Vagina (tissue), 2 donors: ENCODE data around the gene KRT85.

Experiments
- POLR2A ChIP-seq, 2 donors: fragments of 450-650 bp; IDR thresholded peaks; one replicate each; pipeline ENCODE4 v1.6.1; 2017; ENCODE audit warnings: antibody characterized with exemption in 2 of 2, mild to moderate bottlenecking in 2 of 2, moderate library complexity in 2 of 2
- TF ChIP-seq, protein P1 (sequence below), 3 experiments: fragments of 450-650 bp in 2 of 3; fragments of 200-600 bp in 1 of 3; sonication (generic) in 1 of 3; IDR thresholded peaks; one replicate each; pipeline ENCODE4 v1.5.1; 2017 to 2019; ENCODE audit warnings: antibody characterized with exemption in 3 of 3, mild to moderate bottlenecking in 2 of 3, moderate library complexity in 2 of 3

DNA sequence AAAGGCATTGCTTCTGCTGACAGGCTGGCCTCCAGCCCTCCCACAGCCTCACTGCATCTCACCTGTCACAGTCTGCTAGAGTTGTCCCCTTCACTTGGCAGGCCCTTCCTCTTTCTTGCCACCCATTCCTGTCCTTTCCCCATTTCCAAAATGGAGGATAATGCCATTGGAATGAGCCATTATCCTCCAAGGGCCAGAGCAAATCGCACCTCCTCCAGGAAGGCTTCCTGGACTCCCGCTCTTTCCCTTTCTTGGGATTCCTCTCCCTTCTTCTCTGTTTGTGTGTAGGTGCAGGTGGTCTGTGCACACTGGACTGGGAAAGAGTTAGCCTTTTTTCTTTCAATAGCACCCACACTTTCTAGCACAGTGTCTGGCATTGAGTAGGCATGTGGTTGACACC is 35.1 kb upstream of the KRT85 start:
- TF ChIP-seq, protein P1, sequence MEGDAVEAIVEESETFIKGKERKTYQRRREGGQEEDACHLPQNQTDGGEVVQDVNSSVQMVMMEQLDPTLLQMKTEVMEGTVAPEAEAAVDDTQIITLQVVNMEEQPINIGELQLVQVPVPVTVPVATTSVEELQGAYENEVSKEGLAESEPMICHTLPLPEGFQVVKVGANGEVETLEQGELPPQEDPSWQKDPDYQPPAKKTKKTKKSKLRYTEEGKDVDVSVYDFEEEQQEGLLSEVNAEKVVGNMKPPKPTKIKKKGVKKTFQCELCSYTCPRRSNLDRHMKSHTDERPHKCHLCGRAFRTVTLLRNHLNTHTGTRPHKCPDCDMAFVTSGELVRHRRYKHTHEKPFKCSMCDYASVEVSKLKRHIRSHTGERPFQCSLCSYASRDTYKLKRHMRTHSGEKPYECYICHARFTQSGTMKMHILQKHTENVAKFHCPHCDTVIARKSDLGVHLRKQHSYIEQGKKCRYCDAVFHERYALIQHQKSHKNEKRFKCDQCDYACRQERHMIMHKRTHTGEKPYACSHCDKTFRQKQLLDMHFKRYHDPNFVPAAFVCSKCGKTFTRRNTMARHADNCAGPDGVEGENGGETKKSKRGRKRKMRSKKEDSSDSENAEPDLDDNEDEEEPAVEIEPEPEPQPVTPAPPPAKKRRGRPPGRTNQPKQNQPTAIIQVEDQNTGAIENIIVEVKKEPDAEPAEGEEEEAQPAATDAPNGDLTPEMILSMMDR (IDR thresholded peaks at IDR 0.05): no peak
- no peak for TF ChIP-seq POLR2A (IDR thresholded peaks at IDR 0.05)
